HT-29 (cell line): ENCODE measurements around the gene PWP1. TPM values are rescaled to one million over a fixed set of nuclear protein-coding genes. Genes with fewer than 3 reads are reported as not detected.

Experiments used
- DNase-seq: peaks from one replicate; pipeline ENCODE4 v3.0.0-alpha.2; 2015; ENCODE audit warnings: low spot score
- total RNA-seq: library from RNA; depleted of rRNA; stranded (reverse); fragments of >200 nt; shearing (Covaris generic); gene quantifications from 2 replicates; pipeline ENCODE4 v1.2.3, GENCODE V29; 2014; rRNA removed

The PWP1 gene
- total RNA-seq, 1 experiment from 2014 or later, result 32.0 TPM

DNA sequence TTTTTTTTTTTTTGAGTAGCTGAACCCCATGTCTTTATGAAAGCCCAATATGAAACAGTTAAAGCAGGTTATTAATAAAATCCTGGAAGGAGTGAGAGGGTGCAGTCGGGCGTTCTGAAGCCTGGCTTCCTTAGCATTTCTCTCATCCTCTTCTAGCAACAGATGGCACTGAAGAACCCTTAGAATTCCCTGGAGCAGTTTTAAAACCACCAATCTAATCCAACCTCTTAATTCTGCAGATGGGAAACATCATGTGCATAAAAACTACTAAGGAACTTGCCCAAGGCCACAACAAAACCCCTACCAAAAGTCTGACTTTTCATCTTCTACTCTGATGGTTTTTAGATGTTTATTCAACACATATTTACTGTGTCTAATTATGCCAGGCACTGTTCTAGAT is 50.2 kb downstream of the PWP1 start:
- DNase-seq, result no peak

DNA sequence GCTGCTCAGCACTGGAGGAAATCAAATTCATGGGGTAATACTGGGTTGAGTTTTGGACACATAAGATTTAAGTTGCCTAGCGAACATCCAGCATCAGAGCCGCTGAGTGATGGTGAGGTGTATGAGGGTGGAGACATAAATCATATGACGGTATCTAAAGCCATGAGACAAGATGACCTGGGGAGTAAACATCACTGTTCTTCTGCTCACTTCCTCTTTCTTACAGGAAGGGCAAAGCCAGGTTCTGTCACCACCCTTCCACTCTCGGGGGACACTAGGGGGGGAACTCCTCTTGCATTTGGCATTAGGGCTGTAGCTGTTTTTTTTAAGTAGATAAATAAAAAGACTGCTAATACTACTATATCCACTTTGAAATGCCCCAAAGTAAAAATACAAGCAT is 51.3 kb downstream of the PWP1 start:
- no peak for DNase-seq

- DNase-seq, result no peak
Measured at GRCh38 chr12:107748472-107748871, 62.9 kb downstream of the PWP1 start.

DNA sequence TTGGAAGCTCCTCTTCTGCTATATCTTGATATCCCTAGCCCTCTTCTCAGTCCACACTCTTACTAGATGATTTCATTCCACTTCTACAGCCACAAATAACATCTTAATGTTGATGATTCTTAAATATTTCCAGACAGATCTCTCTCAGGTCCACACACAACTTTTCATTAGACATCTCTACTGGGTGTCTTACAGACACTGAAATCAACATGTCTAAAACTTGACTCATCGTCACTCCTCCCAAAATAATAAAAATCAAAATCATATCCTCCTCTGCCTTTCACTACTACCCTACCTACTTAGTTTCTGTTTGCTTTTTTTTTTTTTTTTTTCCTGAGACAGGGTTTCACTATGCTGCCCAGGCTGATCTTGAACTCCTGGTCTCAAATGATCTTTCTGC is 63.5 kb downstream of the PWP1 start:
- DNase-seq, result no peak

DNA sequence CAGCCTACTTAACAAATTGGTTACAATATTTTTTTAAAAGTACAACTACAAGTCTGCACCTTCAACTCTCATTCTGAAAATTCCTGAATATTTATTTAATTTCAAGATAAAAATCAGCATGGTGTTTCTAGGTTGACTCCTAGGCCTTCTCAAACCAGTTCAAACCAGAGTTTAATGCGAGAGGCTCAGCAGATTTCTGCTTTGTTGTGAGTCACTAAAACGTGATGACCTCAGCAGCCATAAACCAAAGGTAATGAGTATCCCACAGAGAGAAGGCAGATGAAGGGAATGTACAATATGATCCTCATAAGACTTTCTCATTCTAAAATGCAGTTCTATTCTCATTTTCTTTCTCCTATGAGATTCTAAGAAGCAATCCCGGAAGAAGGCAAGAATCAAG is 73.8 kb downstream of the PWP1 start:
- DNase-seq, result peak; percentile 79

DNA sequence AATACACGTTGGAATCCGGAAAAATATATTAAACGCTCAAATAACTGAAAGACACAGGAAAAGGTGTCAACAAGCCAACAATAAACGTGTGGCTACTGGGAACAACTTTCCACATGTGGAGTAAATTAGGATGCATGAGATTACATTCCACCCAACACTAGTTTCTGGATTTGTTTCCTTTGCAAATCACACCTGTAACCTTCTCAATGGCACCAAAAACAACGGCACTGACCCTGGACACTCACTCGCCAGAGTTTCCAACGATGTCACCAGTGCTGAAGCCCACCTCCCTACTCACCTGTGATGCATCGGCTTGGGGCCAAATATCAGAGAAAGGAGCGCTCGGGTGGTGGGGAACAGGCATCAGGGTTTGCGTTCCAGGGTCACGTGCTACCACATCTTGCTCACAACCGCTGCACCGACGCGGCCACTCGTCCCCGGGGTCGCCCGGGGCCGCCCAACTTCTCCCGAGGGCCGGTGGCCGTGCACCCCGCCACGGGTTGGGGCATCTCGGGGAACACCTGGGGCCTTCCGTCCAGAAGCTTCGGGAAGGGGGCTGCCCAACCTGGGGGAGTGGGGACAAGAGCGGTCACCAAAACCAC is 74.7 kb downstream of the PWP1 start:
- peak; percentile 33 for DNase-seq

GRCh38 chr12:107760809-107761501 is 75.4 kb downstream of the PWP1 start, which contains the start of gene PRDM4:
PRDM4 (minus strand) TSS chr12:107761137; CDS start chr12:107760515, 622 bp downstream.
- peak; percentile 93 for DNase-seq

DNA sequence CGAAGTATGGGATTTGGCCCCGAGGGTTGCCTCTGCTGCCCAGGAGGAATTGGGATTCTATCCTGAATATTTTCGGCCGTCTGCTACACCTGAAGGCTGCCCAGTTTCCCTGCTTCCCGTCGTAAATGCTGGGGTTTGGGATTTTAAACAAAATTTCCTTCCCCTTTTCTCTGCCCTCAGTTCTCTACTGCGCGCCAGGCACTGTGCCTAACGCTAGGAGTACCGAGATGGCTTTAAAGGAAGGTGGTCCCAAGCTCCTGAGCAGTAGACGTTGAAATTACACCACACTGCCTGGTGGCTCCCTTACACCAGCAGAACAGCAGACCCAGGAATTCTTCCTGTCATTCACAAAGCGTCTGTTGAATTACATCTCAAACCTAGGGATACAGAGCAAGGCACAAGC is 75.9 kb downstream of the PWP1 start:
- DNase-seq, result no peak

Other genes starting within 250 kb of the PWP1 start
- gene PRDM4, start 75.3 kb downstream of the PWP1 start, total RNA-seq, result 28.1 and 35.5 TPM in 2 replicates
- not detected in 2 replicates for gene ASCL4, start 88.9 kb downstream of the PWP1 start, total RNA-seq